ENCODE data around the gene PITPNM1.
"Not testable (repeated sequence)": the region's sequence is repeated elsewhere in the genome, so short reads cannot be mapped to it uniquely, and the experiment has no call there.

PITPNM1 gene

GRCh38 chr11:67522844-67523555, 17.8 kb upstream of the PITPNM1 start, which contains the start of gene CABP2:
Gene CABP2 (minus strand): TSS chr11:67523446. CDS start chr11:67523326, 120 bp downstream.
- no peak for DNase-seq

- DNase-seq: no peak
These were observed 17.2 kb upstream of the PITPNM1 start for GRCh38 chr11:67522338-67522737.

- no peak for DNase-seq
These were observed 16.8 kb upstream of the PITPNM1 start for GRCh38 chr11:67521924-67522323.

- DNase-seq: no peak
These were observed 16.0 kb upstream of the PITPNM1 start for GRCh38 chr11:67520856-67521824.

GRCh38 chr11:67519726-67520125, 14.6 kb upstream of the PITPNM1 start:
- no peak for DNase-seq

- DNase-seq: no peak
These were observed 12.8 kb upstream of the PITPNM1 start for GRCh38 chr11:67517784-67518552.

- no peak for DNase-seq
These were observed 11.6 kb upstream of the PITPNM1 start for GRCh38 chr11:67516806-67517205.

GRCh38 chr11:67514116-67514515, 9.0 kb upstream of the PITPNM1 start:
- no peak for DNase-seq

GRCh38 chr11:67511558-67511957, 6.4 kb upstream of the PITPNM1 start:
- DNase-seq: not testable (repeated sequence)

- no peak for DNase-seq
These were observed 4.8 kb upstream of the PITPNM1 start for GRCh38 chr11:67510023-67510345.

GRCh38 chr11:67508486-67509121, 3.4 kb upstream of the PITPNM1 start:
- peak; percentile 74 for DNase-seq

- DNase-seq: peak; percentile 94
These were observed 2.8 kb upstream of the PITPNM1 start, which contains the start of gene CDK2AP2 for GRCh38 chr11:67507864-67508485. Gene CDK2AP2 (minus strand): TSS chr11:67508162. CDS start chr11:67508082, 80 bp downstream.

GRCh38 chr11:67507242-67507863, 2.2 kb upstream of the PITPNM1 start:
- DNase-seq: no peak

- DNase-seq: no peak
These were observed 1.4 kb upstream of the PITPNM1 start for GRCh38 chr11:67506426-67507051.

- DNase-seq: peak; percentile 80
These were observed 638 bp upstream of the PITPNM1 start for GRCh38 chr11:67505605-67506396.

- DNase-seq: no peak
These were observed 886 bp downstream of the PITPNM1 start for GRCh38 chr11:67504005-67504949.

- no peak for DNase-seq
These were observed 1.8 kb downstream of the PITPNM1 start for GRCh38 chr11:67503119-67504004.

Measured in GF-D8 (cell line).